Fibroblast of the aortic adventitia (primary cell): ENCODE results near the gene TEX48. TPM values are rescaled to one million over a fixed set of nuclear protein-coding genes. Genes with fewer than 3 reads are reported as not detected.

Source experiments
- DNase-seq: peaks from one replicate; pipeline ENCODE4 v3.0.0-alpha.2; 2010; ENCODE audit warnings: low read depth
- H3K4me3 ChIP-seq: 2 replicates; pipeline ENCODE4 v1.5.1; 2011; ENCODE audit warnings: low read depth, mild to moderate bottlenecking, control low read depth, low read length, moderate library complexity
- total RNA-seq: library from RNA; depleted of rRNA; stranded (reverse); fragments of >200 nt; gene quantifications from 2 replicates; pipeline ENCODE4 v1.2.3, GENCODE V29; 2012; ENCODE audit warnings: low replicate concordance
- TF ChIP-seq, protein P1 (sequence below): IDR thresholded peaks from 2 replicates; pipeline ENCODE4 v1.5.1; 2011; ENCODE audit warnings: mild to moderate bottlenecking, low read length, control low read depth, inconsistent platforms; ENCODE audit not compliant: insufficient read depth

TEX48 gene
- total RNA-seq, 1 donor = not detected

DNA sequence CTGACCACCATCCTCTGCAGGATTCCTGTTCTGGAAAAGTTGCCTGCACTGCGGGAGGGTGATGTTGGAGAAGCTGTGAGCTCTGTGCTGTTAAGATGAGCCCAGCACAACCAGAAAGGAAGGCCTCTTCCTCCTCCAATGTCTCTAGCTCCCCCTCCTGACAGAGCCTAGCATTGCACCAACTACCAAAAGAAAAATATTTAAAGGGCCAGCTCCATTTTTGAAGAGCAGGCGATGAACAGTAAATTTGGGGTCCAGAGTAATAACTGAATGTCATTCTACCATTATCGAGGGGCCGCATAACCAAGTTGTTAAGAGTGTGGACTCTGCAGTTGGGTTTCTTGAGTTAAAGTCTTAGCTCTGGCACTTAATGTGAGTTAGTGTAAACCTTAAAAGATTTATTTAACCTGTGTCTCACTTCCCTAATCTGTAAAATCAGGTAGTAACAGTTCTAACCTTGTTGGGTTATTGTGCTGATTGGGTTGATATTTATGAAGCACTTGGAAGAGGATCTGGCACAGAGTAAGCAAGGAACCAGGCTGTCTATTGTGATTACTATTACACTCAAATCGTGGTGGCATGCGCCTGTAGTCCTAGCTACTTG is 28.3 kb downstream of the TEX48 start:
- TF ChIP-seq, protein P1, sequence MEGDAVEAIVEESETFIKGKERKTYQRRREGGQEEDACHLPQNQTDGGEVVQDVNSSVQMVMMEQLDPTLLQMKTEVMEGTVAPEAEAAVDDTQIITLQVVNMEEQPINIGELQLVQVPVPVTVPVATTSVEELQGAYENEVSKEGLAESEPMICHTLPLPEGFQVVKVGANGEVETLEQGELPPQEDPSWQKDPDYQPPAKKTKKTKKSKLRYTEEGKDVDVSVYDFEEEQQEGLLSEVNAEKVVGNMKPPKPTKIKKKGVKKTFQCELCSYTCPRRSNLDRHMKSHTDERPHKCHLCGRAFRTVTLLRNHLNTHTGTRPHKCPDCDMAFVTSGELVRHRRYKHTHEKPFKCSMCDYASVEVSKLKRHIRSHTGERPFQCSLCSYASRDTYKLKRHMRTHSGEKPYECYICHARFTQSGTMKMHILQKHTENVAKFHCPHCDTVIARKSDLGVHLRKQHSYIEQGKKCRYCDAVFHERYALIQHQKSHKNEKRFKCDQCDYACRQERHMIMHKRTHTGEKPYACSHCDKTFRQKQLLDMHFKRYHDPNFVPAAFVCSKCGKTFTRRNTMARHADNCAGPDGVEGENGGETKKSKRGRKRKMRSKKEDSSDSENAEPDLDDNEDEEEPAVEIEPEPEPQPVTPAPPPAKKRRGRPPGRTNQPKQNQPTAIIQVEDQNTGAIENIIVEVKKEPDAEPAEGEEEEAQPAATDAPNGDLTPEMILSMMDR = peak; percentile 98
- no peak overlapping the region for H3K4me3 ChIP-seq
- peak; percentile 87 for DNase-seq

DNA sequence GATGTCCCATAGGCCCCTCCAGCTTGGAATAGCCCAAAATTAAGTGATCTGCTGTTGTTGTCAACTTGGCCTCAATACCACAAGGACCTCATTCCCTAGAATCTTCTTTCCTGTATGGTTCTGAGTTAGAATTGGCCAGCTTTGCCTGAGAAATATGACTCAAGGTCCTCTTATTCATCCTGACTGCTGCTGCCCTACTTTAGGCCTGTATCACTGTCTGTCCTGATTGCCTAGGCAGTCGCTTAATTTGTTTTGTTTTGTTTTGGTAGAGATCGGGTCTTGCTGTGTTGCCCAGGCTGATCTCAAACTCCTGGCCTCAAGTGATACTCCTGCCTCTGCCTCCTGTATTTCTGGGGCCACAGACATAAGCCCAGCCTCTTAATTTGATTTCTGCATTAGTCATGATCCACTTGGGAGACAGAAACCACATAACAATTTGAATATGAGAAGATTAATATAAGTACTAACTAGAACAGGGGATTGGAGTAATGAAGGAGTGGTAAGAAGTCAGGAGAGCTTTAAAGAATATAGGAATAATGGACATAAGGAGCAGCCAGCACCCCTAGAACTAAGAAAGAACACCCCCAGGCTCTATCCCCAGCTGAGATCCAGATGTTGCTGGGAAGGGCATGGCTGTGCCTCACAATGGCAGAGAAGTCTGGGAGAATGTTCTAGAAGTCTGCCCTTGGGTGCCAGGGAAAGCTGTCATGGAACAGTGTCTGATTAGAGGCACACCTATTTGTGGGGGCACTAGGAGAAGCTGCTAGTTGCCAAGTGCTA is 29.0 kb downstream of the TEX48 start:
- peak; percentile 40 for DNase-seq
- no peak overlapping the region for H3K4me3 ChIP-seq
- TF ChIP-seq, protein P1 = no peak

DNA sequence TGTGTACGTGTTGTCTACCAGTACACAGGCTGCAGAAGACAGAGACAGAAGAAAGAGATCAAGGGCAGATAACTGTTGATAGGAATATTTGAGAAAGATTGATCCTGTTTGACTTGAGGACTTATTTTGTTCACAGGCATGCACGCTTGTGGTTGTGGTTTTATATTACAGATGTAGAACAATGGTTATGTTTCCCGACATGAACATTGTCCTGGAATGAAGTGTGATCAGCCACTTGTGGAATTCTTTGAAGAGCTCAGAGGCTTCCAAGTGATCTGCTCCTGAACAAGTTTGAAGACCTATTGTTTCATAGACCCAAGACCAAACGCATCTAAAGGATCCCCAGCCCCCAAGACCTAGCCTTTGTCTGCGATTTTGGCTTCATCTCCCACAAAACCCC is 38.1 kb downstream of the TEX48 start:
- no peak overlapping the region for H3K4me3 ChIP-seq
- DNase-seq = peak; percentile 8
- TF ChIP-seq, protein P1 = no peak

DNA sequence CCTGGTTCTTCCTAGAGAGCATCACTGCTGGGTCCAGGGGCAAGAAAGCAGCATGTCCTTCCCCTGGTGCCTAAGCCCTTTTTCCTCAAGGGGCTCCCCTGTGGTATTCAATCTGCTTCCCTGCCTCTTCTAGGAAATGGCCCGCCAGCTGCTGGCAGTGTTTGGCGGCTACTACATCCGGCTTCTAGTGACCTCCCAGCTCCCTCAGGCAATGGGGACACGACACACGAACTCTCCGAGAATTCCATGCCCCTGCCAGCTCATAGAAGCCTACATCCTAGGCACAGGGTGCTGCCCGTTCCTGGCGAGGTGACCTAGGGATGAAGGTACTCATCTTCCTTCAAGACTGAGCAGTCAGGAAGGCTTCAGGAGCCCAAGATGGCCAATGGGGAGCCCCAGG is 39.0 kb downstream of the TEX48 start:
- DNase-seq = no peak
- TF ChIP-seq, protein P1 = no peak
- H3K4me3 ChIP-seq = no peak overlapping the region

DNA sequence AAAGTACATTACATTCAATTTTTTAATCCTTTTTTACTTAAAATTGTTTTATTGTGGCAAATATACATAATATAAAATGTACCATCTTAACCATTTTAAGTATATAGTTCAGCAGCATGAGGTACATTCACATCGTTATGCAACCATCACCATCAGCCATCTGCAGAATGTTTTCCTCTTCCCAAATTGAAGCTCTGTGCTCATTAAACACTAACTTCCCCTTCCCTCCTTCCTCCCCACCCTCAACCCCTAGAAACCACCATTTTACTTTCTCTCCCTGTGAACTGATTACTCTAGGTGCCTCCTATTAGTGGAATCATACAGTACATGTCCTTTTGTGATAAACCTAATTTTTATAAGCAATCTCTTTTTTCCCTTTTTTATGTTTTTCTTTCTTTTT is 40.0 kb downstream of the TEX48 start:
- DNase-seq = no peak
- TF ChIP-seq, protein P1 = no peak
- no peak overlapping the region for H3K4me3 ChIP-seq

DNA sequence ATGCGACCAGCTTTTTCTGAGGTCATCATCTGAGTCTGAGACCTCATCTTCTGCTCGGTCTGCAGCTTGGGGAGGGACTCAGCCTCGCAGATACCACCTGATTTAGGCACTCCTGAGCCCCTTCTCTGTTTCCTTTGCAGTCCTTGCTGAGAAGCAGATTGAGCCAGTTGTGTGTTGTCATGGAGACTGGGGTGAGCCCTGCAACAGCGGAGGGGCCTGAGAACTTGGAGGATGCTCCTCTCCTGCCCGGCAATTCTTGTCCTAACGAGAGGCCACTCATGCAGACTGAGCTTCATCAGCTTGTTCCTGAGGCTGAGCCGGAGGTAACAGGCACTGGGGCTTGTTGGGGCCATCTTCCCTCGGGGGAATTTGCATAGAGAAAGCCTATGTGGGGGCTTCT is 43.6 kb downstream of the TEX48 start:
- no peak overlapping the region for H3K4me3 ChIP-seq
- TF ChIP-seq, protein P1 = no peak
- no peak for DNase-seq
